Karpas-422 (cell line): Measurements from ENCODE around the gene FASN. TPM values are rescaled to one million over a fixed set of nuclear protein-coding genes. Genes with fewer than 3 reads are reported as not detected.

Experiments used
- DNase-seq: peaks from one replicate; pipeline ENCODE4 v3.0.0-alpha.2; 2015
- H2AFZ ChIP-seq: fragments of 200-600 bp; sonication (generic); 2 replicates; pipeline ENCODE4 v1.6.1; 2014; ENCODE audit warnings: antibody characterized with exemption, low read length, mixed read lengths
- H3K27ac ChIP-seq: fragments of 200-600 bp; sonication (generic); 2 replicates; pipeline ENCODE4 v1.5.1; 2014; ENCODE audit warnings: mild to moderate bottlenecking, low read length, moderate library complexity
- H3K27me3 ChIP-seq: fragments of 200-600 bp; sonication (generic); 2 replicates; pipeline ENCODE4 v1.6.1; 2014; ENCODE audit warnings: low read length, mixed read lengths
- H3K36me3 ChIP-seq: fragments of 200-600 bp; sonication (generic); 2 replicates; pipeline ENCODE4 v1.6.1; 2014; ENCODE audit warnings: low read length, mixed read lengths; ENCODE audit not compliant: insufficient read depth
- H3K4me1 ChIP-seq: fragments of 200-600 bp; sonication (generic); 2 replicates; pipeline ENCODE4 v1.6.1; 2014; ENCODE audit warnings: mild to moderate bottlenecking, low read length, mixed read lengths
- H3K4me2 ChIP-seq: fragments of 200-600 bp; sonication (generic); 2 replicates; pipeline ENCODE4 v1.6.1; 2014; ENCODE audit warnings: low read length, low read depth, mild to moderate bottlenecking; ENCODE audit not compliant: poor library complexity, severe bottlenecking
- H3K4me3 ChIP-seq: fragments of 200-600 bp; sonication (generic); 2 replicates; pipeline ENCODE4 v1.5.1; 2014; ENCODE audit warnings: mild to moderate bottlenecking, antibody characterized with exemption, low read length, mixed read lengths
- H3K79me2 ChIP-seq: fragments of 200-600 bp; sonication (generic); 2 replicates; pipeline ENCODE4 v1.6.1; 2014; ENCODE audit warnings: mild to moderate bottlenecking, low read length, mixed read lengths
- H3K9ac ChIP-seq: fragments of 200-600 bp; sonication (generic); 2 replicates; pipeline ENCODE4 v1.6.0; 2014; ENCODE audit warnings: low read length
- H3K9me2 ChIP-seq: fragments of 200-600 bp; sonication (generic), shearing (Covaris generic); replicated peaks from 2 replicates; pipeline ENCODE4 v1.6.0; 2014; ENCODE audit warnings: mild to moderate bottlenecking, low read length, moderate library complexity; ENCODE audit not compliant: insufficient read depth
- H3K9me3 ChIP-seq: fragments of 300-700, 200-600 bp; sonication (generic); 2 replicates; pipeline ENCODE4 v1.6.1; 2014; ENCODE audit warnings: low read length, mixed read lengths
- H4K20me1 ChIP-seq: fragments of 200-600 bp; sonication (generic); 2 replicates; pipeline ENCODE4 v1.6.1; 2014; ENCODE audit warnings: mild to moderate bottlenecking, antibody characterized with exemption, low read length, low read depth; ENCODE audit not compliant: insufficient read depth
- total RNA-seq: library from RNA; depleted of rRNA; stranded (reverse); fragments of >200 nt; shearing (Covaris generic); gene quantifications from 2 replicates; pipeline ENCODE4 v1.2.3, GENCODE V29; 2014; ENCODE audit warnings: low replicate concordance

The FASN gene
- total RNA-seq, 1 experiment from 2014 or later: 94.1 TPM

DNA sequence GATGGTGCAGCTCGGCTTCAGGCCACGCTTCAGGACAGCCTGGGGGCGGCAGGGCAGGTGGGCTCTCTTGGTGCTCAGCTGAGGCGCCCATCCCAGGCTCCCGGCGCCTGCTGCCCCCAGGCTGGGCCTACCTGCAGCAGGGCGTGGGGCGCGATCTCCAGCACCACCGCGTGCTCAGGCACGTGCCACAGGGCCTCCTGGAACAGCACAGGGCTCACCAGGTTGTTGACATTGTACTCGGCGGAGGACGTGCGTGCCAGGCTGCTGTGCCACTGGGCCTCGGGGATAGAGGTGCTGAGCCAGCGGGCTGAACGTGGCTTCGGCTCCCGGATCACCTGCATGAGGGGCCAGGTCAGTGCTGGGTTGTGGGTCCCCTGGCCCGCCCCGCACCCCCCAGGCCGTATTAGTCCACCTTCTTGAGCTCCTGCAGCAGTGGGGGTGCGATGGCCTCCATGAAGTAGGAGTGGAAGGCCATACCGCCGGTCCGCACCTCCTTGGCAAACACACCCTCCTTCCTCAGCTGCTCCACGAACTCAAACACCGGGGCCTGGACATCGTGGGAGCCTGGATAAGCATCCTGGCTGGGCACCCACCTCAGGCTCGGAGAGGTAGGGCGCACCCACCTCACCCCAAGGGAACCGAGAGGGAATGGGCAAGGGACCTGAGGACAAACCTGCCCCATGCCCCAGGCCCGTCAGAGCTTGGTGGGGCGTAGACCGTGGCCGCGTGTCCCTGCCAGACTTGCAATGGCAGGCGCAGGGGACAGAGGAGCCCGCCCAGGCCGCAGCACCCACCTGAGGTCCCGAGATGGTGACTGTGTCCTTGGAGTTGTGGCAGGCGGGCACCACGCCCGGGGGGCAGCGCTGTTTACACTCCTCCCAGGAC is 9.0 kb downstream of the FASN start:
- Histone ChIP-seq H3K27ac (no peak overlapping the region), H3K9me2 (no peaks in the 10 kb centered on the region), H3K79me2 (peaks cover 2% of the 10 kb centered on the region; the same call in 1 of the 2 replicates), H3K4me1 (no peaks in the 10 kb centered on the region), H3K9me3 (no peaks in the 10 kb centered on the region), H4K20me1 (peaks cover 36% of the 10 kb centered on the region; the same call in 1 of the 2 replicates), H3K36me3 (peaks cover 10% of the 10 kb centered on the region), H3K9ac (no peak overlapping the region), H3K27me3 (no peaks in the 10 kb centered on the region), H2AFZ (no peak overlapping the region), H3K4me3 (no peak overlapping the region), H3K4me2 (no peak overlapping the region)
- DNase-seq: no peak

DNA sequence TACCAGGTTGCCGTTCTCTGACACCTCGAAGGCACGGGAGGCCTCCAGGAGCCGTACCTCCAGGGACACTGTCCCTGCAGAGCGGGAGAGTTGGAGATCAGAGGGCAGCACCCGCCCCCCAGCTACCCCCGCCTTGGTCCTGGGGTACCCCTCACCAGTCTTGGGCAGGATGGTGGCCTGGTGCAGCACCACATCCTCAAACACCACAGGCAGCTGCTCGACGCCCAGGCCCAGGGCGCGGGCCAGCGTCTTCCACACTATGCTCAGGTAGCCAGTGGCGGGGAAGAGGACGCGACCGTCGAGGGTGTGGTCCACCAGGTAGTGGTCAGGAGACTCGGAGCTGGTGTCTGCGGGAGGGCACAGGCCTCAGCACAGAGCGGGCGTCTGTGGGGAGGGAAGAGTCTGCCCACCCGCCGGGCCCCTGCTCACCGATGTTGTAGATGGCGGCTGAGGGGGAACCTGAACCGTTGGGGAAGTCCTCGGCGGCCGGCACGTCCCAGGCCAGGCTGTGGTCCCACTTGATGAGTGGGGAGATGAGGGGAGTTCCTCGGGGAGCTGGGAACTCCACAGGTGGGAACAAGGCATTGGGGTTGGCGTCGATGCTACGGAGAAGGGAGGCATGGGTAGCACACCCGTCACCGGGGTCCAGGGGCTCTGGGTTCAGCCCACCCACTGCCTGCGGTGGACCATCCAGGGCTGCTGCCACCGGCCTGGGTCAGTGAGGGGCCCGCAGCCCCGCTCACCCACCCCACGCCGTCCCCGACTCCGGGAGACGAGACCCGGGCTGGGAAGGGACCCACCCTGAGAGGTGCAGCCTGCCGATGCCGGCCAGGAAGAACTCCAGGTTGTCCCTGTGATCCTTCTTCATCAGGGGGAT is 9.8 kb downstream of the FASN start:
- Histone ChIP-seq H3K4me3 (no peak overlapping the region), H3K9me3 (no peaks in the 10 kb centered on the region), H3K4me2 (no peak overlapping the region), H3K36me3 (peaks cover 12% of the 10 kb centered on the region), H4K20me1 (peaks cover 37% of the 10 kb centered on the region; the same call in 1 of the 2 replicates), H3K4me1 (no peaks in the 10 kb centered on the region), H3K9ac (no peak overlapping the region), H3K9me2 (no peaks in the 10 kb centered on the region), H3K79me2 (no peaks in the 10 kb centered on the region), H3K27ac (no peak overlapping the region), H3K27me3 (no peaks in the 10 kb centered on the region), H2AFZ (no peak overlapping the region)
- no peak for DNase-seq

DNA sequence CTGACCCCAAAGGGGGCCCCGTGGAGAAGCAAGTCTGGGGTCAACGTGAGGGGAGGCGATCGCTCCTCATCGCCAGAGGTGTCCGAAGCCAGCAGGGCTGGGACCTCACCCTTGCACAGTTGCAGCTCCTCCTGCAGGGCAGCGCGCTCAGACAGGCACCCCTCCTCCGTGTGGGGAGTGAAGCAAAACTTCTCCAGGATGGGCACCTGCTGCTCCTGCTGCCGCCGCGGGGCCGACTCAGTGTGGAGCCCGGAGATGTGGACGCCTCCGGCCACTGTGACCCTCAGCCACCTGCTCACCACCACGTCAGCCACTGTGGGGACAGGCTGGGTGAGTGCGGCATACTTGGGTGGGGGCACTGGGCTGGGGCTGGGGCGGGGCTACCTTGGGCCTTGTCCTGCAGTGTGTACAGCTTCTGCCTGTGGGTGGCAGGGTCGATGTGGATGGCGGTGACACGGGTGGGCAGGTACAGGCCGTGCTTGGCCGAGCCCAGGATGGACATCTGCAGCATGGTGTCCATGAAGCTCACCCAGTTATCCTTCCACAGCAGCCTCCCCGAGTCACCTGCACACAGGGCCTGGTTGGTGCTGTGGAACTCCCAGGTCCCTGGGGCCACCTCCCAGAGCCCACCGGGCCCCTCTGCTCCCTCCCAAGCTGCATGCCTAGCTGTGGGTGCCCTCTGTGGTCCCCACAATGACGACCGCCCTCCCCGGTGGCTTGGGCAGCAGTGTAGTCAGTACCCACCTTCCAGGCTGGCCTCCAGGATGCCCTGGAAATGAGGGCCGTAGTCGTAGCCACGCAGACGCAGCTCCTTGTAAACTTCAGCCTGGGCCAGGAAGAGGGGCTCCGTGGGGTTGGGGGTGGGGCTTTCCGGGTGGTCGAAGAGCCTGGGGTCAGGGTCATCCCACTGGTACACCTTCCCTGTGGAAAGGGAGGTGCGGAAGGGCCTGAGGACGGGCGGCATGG is 10.8 kb downstream of the FASN start:
- Histone ChIP-seq H3K4me3 (no peak overlapping the region), H3K79me2 (no peaks in the 10 kb centered on the region), H3K4me1 (no peaks in the 10 kb centered on the region), H3K9ac (no peak overlapping the region), H3K27ac (no peak overlapping the region), H3K27me3 (no peaks in the 10 kb centered on the region), H4K20me1 (peaks cover 33% of the 10 kb centered on the region; the same call in 1 of the 2 replicates), H2AFZ (no peak overlapping the region), H3K9me2 (no peaks in the 10 kb centered on the region), H3K9me3 (no peaks in the 10 kb centered on the region), H3K36me3 (peaks cover 14% of the 10 kb centered on the region), H3K4me2 (no peak overlapping the region)
- no peak for DNase-seq

GRCh38 chr17:82085931-82086764 is 11.9 kb downstream of the FASN start:
- Histone ChIP-seq H3K4me3 (no peak overlapping the region), H3K4me2 (no peak overlapping the region), H3K79me2 (no peaks in the 10 kb centered on the region), H2AFZ (no peak overlapping the region), H3K9me3 (no peaks in the 10 kb centered on the region), H3K9ac (no peak overlapping the region), H3K27ac (no peak overlapping the region), H3K36me3 (peaks cover 14% of the 10 kb centered on the region), H3K4me1 (no peaks in the 10 kb centered on the region), H4K20me1 (peaks cover 27% of the 10 kb centered on the region; the same call in 1 of the 2 replicates), H3K27me3 (no peaks in the 10 kb centered on the region), H3K9me2 (no peaks in the 10 kb centered on the region)
- DNase-seq: no peak

GRCh38 chr17:82085031-82085861 is 12.8 kb downstream of the FASN start:
- Histone ChIP-seq H3K79me2 (no peaks in the 10 kb centered on the region), H3K4me1 (no peaks in the 10 kb centered on the region), H3K27ac (no peak overlapping the region), H3K27me3 (no peaks in the 10 kb centered on the region), H3K9me2 (no peaks in the 10 kb centered on the region), H3K9ac (no peak overlapping the region), H3K9me3 (no peaks in the 10 kb centered on the region), H3K36me3 (peaks cover 14% of the 10 kb centered on the region), H3K4me3 (no peak overlapping the region), H2AFZ (no peak overlapping the region), H4K20me1 (peaks cover 31% of the 10 kb centered on the region; the same call in 1 of the 2 replicates), H3K4me2 (no peak overlapping the region)
- DNase-seq: no peak

- Histone ChIP-seq H3K9me3 (no peaks in the 10 kb centered on the region), H3K9ac (no peak overlapping the region), H3K4me1 (no peaks in the 10 kb centered on the region), H3K27me3 (no peaks in the 10 kb centered on the region), H3K79me2 (no peaks in the 10 kb centered on the region), H3K4me3 (no peak overlapping the region), H3K9me2 (no peaks in the 10 kb centered on the region), H3K27ac (no peak overlapping the region), H3K36me3 (peaks cover 11% of the 10 kb centered on the region; the same call in 1 of the 2 replicates), H2AFZ (no peak overlapping the region), H3K4me2 (no peak overlapping the region), H4K20me1 (peaks cover 32% of the 10 kb centered on the region; the same call in 1 of the 2 replicates)
- no peak for DNase-seq
Observed at GRCh38 chr17:82084373-82085030, 13.5 kb downstream of the FASN start.
